ENCODE data around the gene FAM170B.

FAM170B gene

DNA sequence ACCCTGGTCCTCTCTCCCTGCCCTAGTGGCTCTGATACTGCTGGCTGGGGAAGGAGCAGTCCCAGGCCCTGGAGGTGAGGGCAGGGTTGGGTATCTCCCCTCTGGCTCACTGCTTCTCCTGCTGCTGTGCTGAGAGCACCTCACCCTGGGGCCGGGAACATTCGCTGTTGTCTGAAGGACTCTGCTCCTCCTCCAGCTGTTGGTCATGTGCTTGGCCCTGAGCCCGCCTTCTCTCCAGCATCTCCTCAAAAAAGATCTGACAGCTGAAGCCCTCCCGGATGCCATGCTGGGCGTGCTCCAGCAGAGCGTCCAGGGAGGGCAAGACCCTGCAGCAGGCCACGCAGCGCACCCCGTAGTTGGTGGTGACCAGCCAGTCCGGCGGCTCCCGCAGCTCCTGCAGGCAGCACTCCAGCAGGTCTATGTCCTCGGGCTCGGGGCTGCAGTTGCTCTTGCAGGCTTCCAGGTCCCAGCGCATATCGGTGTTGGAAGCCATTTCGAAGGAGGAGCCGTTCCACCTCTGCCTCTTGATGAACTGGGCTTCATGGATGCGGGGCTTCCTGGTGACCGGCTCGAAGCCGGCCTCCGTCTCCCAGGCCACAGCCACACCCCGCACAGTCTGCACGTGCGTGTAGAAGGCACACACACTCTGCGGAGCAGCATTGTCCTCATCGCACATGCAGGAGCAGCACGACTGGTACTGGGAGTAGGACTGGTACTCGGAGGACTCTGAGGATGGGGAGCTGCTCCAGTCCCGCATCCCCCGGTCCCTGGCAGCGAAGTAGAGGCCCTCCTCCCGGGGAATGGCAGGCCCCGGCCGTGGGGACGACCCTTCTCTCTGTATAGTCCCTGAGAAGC, 2.1 kb downstream of the FAM170B start:
- TF ChIP-seq, protein P1, sequence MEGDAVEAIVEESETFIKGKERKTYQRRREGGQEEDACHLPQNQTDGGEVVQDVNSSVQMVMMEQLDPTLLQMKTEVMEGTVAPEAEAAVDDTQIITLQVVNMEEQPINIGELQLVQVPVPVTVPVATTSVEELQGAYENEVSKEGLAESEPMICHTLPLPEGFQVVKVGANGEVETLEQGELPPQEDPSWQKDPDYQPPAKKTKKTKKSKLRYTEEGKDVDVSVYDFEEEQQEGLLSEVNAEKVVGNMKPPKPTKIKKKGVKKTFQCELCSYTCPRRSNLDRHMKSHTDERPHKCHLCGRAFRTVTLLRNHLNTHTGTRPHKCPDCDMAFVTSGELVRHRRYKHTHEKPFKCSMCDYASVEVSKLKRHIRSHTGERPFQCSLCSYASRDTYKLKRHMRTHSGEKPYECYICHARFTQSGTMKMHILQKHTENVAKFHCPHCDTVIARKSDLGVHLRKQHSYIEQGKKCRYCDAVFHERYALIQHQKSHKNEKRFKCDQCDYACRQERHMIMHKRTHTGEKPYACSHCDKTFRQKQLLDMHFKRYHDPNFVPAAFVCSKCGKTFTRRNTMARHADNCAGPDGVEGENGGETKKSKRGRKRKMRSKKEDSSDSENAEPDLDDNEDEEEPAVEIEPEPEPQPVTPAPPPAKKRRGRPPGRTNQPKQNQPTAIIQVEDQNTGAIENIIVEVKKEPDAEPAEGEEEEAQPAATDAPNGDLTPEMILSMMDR (conservative IDR thresholded peaks at IDR 0.05), result no peak
- TF ChIP-seq ZFX (IDR thresholded peaks at IDR 0.05), result no peak
- no peak overlapping the region for H3K27ac ChIP-seq

GRCh38 chr10:49129376-49129775, 4.4 kb downstream of the FAM170B start:
- no peak for TF ChIP-seq ZFX (IDR thresholded peaks at IDR 0.05)
- TF ChIP-seq, protein P1 (conservative IDR thresholded peaks at IDR 0.05), result no peak
- H3K27ac ChIP-seq, result no peak overlapping the region

GRCh38 chr10:49128854-49129253, 5.0 kb downstream of the FAM170B start:
- TF ChIP-seq, protein P1 (conservative IDR thresholded peaks at IDR 0.05), result no peak
- no peak for TF ChIP-seq ZFX (IDR thresholded peaks at IDR 0.05)
- no peak overlapping the region for H3K27ac ChIP-seq

- TF ChIP-seq ZFX (IDR thresholded peaks at IDR 0.05), result no peak
- TF ChIP-seq, protein P1 (conservative IDR thresholded peaks at IDR 0.05), result no peak
- H3K27ac ChIP-seq, result no peak overlapping the region
These were observed 9.6 kb downstream of the FAM170B start for GRCh38 chr10:49123981-49124950.

GRCh38 chr10:49120911-49121310, 12.9 kb downstream of the FAM170B start:
- no peak overlapping the region for H3K27ac ChIP-seq
- TF ChIP-seq, protein P1 (conservative IDR thresholded peaks at IDR 0.05), result no peak
- no peak for TF ChIP-seq ZFX (IDR thresholded peaks at IDR 0.05)

DNA sequence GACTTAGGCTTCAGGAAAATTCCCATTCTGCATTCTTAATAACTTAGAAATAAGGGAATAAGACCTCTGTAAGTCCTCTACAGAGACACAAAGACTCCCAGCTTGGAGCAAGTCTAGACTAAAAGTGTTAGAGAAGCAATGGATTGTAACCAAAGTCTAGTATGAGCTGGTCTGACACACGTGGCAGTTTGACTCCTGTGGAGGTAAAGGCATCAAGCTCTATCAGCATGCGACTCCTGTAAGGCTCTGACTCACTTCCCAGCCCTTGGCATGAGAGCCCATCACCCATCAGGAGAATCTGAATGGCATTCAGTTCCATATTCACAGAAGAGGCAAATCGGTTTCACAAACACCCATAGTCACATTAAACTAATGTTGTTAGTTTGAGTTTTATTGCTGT, 14.1 kb downstream of the FAM170B start:
- H3K27ac ChIP-seq, result no peak overlapping the region
- TF ChIP-seq ZFX (IDR thresholded peaks at IDR 0.05), result no peak
- TF ChIP-seq, protein P1 (conservative IDR thresholded peaks at IDR 0.05), result no peak

Measured in C4-2B (cell line).